Liver (tissue), 9 donors: ENCODE results near the gene COL23A1. TPM values are rescaled to one million over a fixed set of nuclear protein-coding genes. Genes with fewer than 3 reads are reported as not detected.

Experiments
- DNase-seq: peaks from one replicate; pipeline ENCODE4 v3.0.0-alpha.2; 2017; ENCODE audit warnings: low spot score
- H3K27ac ChIP-seq, 2 donors: one replicate each; pipeline ENCODE4 v1.7.0; 2013; ENCODE audit warnings: inconsistent platforms in 2 of 2, low read length in 2 of 2, control low read depth in 1 of 2, low read depth in 1 of 2, mild to moderate bottlenecking in 1 of 2
- H3K27me3 ChIP-seq, 4 donors: one replicate each; pipeline versions ENCODE4 v1.6.1 to v1.7.0; 2013; ENCODE audit warnings: low read length in 3 of 4, inconsistent platforms in 1 of 4, mild to moderate bottlenecking in 1 of 4, moderate library complexity in 1 of 4; ENCODE audit not compliant: control insufficient read depth in 4 of 4, insufficient read depth in 4 of 4
- H3K36me3 ChIP-seq, 4 donors: one replicate each; pipeline versions ENCODE4 v1.6.1 to v1.7.0; 2013; ENCODE audit warnings: low read length in 3 of 4, mild to moderate bottlenecking in 3 of 4, low read depth in 1 of 4, moderate library complexity in 1 of 4; ENCODE audit not compliant: control insufficient read depth in 4 of 4, insufficient read depth in 3 of 4
- H3K4me1 ChIP-seq, 4 donors: one replicate each; pipeline versions ENCODE4 v1.6.1 to v1.7.0; 2013; ENCODE audit warnings: low read length in 3 of 4, mild to moderate bottlenecking in 3 of 4, moderate library complexity in 1 of 4; ENCODE audit not compliant: control insufficient read depth in 4 of 4, insufficient read depth in 4 of 4
- H3K4me3 ChIP-seq, 3 donors: one replicate each; pipeline versions ENCODE4 v1.6.1 to v1.7.0; 2013; ENCODE audit warnings: low read length in 3 of 3, control low read depth in 1 of 3, low read depth in 1 of 3, mild to moderate bottlenecking in 1 of 3
- H3K9ac ChIP-seq, 2 donors: one replicate each; pipeline ENCODE4 v1.7.0; 2013; ENCODE audit warnings: low read length in 2 of 2, mild to moderate bottlenecking in 2 of 2, moderate library complexity in 2 of 2, control low read depth in 1 of 2, low read depth in 1 of 2
- H3K9me3 ChIP-seq, 4 donors: one replicate each; pipeline versions ENCODE4 v1.6.1 to v1.7.0; 2013; ENCODE audit warnings: low read length in 3 of 4; ENCODE audit not compliant: control insufficient read depth in 4 of 4
- GABPA ChIP-seq, 2 donors: IDR thresholded peaks in 1 of 2; conservative IDR thresholded peaks in 1 of 2; 2 replicates each; pipeline ENCODE4 v1.6.1; 2016; ENCODE audit warnings: antibody characterized with exemption in 2 of 2, mild to moderate bottlenecking in 1 of 2, moderate library complexity in 1 of 2
- HNF4A ChIP-seq, 2 donors: conservative IDR thresholded peaks; 2 replicates each; pipeline ENCODE4 v1.6.1; 2016; ENCODE audit warnings: antibody characterized with exemption in 2 of 2, mild to moderate bottlenecking in 2 of 2
- HNF4G ChIP-seq: IDR thresholded peaks from 2 replicates; pipeline ENCODE4 v1.6.1; 2016; ENCODE audit warnings: antibody characterized with exemption
- JUND ChIP-seq, 2 donors: IDR thresholded peaks; 2 replicates each; pipeline ENCODE4 v1.6.1; 2016; ENCODE audit warnings: antibody characterized with exemption in 2 of 2
- NR2F2 ChIP-seq: IDR thresholded peaks from 2 replicates; pipeline ENCODE4 v1.6.1; 2016; ENCODE audit warnings: antibody characterized with exemption
- SP1 ChIP-seq: IDR thresholded peaks from 2 replicates; pipeline ENCODE4 v1.6.1; 2018; ENCODE audit warnings: antibody characterized with exemption, mild to moderate bottlenecking
- WGBS: extraction: QIAGEN DNeasy Blood & Tissue Kit; methylation state at CpG from one replicate; pipeline ENCODE4 v1.1.7; 2013; 5-methylcytosine and 5-hydroxymethylcytosine counted together
- polyA plus RNA-seq, 2 donors: library from polyadenylated mRNA; stranded (reverse) in 1 of 2; unstranded in 1 of 2; fragments of 200-250 nt in 1 of 2; fragments of >200 nt in 1 of 2; fragmentation: Nextera tagmentation in 1 of 2; extraction: Ambion mirVana in 1 of 2; gene quantifications; one replicate each; pipeline versions ENCODE4 v1.2.1 to v1.2.3, GENCODE V29; 2013 to 2015
- total RNA-seq, 2 donors: library from RNA; depleted of rRNA; stranded (reverse); fragments of >200 nt; gene quantifications; one replicate each; pipeline ENCODE4 v1.2.3, GENCODE V29; 2014
- TF ChIP-seq, protein P1 (sequence below): fragments of 150-350 bp; IDR thresholded peaks from 2 replicates; pipeline ENCODE4 v1.5.1; 2017; ENCODE audit warnings: improper control_type of control experiment, low read depth, low read length; ENCODE audit not compliant: missing input control
- TF ChIP-seq, protein P2 (sequence below): IDR thresholded peaks from 2 replicates; pipeline ENCODE4 v1.6.1; 2016; ENCODE audit warnings: antibody characterized with exemption
- TF ChIP-seq, protein P3 (sequence below): IDR thresholded peaks from 2 replicates; pipeline ENCODE4 v1.6.1; 2016; ENCODE audit warnings: antibody characterized with exemption
- TF ChIP-seq, protein P4 (sequence below): IDR thresholded peaks from 2 replicates; pipeline ENCODE4 v1.6.1; 2016; ENCODE audit warnings: antibody characterized with exemption, mild to moderate bottlenecking
- TF ChIP-seq, protein P5 (sequence below): IDR thresholded peaks from 2 replicates; pipeline ENCODE4 v1.6.1; 2016; ENCODE audit warnings: antibody characterized with exemption
- donor health status: healthy.
- donor health status: healthy.
- donor health status: healthy.
- donor health status: healthy.
- donor health status: healthy.

Gene COL23A1
- total and polyA plus RNA-seq, 4 donors = 0.08 to 1.4 (median 0.27) TPM

DNA sequence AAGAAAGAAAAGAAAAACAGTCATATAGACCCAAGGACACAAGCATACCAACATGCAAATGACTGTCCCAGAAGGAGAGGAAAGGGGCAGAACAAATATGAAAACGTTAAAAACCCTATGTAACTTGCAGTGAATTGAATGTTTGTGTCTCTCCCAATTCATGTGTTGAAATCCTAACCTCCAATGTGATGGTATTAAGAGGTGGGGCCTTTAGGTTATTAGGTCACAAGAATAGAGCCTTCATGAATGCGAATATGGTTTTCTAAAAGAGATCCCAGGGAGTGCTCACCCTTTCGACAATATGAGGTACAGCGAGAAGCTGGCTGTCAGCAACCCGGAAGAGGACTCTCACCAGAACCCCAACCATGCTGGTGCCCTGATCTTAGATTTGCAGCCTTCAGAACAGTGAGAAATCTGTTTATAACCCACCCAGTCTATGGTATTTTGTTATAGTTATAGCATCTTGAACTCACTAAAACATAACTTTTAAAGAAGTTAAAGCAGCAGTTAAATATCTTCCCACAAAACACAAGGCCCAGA is 371.9 kb downstream of the COL23A1 start (continued):
- TF ChIP-seq, protein P1, sequence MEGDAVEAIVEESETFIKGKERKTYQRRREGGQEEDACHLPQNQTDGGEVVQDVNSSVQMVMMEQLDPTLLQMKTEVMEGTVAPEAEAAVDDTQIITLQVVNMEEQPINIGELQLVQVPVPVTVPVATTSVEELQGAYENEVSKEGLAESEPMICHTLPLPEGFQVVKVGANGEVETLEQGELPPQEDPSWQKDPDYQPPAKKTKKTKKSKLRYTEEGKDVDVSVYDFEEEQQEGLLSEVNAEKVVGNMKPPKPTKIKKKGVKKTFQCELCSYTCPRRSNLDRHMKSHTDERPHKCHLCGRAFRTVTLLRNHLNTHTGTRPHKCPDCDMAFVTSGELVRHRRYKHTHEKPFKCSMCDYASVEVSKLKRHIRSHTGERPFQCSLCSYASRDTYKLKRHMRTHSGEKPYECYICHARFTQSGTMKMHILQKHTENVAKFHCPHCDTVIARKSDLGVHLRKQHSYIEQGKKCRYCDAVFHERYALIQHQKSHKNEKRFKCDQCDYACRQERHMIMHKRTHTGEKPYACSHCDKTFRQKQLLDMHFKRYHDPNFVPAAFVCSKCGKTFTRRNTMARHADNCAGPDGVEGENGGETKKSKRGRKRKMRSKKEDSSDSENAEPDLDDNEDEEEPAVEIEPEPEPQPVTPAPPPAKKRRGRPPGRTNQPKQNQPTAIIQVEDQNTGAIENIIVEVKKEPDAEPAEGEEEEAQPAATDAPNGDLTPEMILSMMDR = no peak
- no peak for TF ChIP-seq HNF4G
- TF ChIP-seq, protein P2, sequence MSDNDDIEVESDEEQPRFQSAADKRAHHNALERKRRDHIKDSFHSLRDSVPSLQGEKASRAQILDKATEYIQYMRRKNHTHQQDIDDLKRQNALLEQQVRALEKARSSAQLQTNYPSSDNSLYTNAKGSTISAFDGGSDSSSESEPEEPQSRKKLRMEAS = no peak

DNA sequence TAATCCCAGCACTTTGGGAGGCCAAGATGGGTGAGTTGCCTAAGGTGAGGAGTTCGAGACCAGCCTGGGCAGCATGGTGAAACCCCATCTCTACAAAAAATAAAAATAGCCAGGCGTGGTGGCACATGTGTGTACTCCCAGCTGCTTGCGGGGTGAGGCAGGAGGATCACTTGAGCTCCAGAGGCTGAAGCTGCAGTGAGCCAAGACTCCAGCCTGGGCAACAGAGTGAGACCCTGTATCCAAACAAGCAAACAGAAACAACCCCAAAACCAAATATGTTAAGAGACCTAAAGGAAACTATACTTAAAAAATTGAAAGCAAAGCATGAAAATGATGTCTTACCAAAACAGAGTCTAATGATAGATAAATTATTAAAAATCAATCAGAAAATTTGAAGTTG is 373.4 kb downstream of the COL23A1 start:
- no peak for DNase-seq
- H3K9me3 ChIP-seq = no peaks in the 10 kb centered on the region
- H3K9ac ChIP-seq = no peak overlapping the region
- H3K27ac ChIP-seq = no peak overlapping the region
- H3K27me3 ChIP-seq = no peaks in the 10 kb centered on the region
- H3K36me3 ChIP-seq = peaks cover 7 to 56% (median 39%) of the 10 kb centered on the region in 4 donors
- H3K4me3 ChIP-seq = no peak overlapping the region
- WGBS = 88% methylated on average over 3 of the region's 3 CpGs
- H3K4me1 ChIP-seq = peaks cover 22 to 41% (median 37%) of the 10 kb centered on the region in 4 donors
- no peak for TF ChIP-seq HNF4G
- TF ChIP-seq, protein P3, sequence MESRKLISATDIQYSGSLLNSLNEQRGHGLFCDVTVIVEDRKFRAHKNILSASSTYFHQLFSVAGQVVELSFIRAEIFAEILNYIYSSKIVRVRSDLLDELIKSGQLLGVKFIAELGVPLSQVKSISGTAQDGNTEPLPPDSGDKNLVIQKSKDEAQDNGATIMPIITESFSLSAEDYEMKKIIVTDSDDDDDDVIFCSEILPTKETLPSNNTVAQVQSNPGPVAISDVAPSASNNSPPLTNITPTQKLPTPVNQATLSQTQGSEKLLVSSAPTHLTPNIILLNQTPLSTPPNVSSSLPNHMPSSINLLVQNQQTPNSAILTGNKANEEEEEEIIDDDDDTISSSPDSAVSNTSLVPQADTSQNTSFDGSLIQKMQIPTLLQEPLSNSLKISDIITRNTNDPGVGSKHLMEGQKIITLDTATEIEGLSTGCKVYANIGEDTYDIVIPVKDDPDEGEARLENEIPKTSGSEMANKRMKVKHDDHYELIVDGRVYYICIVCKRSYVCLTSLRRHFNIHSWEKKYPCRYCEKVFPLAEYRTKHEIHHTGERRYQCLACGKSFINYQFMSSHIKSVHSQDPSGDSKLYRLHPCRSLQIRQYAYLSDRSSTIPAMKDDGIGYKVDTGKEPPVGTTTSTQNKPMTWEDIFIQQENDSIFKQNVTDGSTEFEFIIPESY = no peak
- TF ChIP-seq SP1 = no peak
- TF ChIP-seq, protein P4, sequence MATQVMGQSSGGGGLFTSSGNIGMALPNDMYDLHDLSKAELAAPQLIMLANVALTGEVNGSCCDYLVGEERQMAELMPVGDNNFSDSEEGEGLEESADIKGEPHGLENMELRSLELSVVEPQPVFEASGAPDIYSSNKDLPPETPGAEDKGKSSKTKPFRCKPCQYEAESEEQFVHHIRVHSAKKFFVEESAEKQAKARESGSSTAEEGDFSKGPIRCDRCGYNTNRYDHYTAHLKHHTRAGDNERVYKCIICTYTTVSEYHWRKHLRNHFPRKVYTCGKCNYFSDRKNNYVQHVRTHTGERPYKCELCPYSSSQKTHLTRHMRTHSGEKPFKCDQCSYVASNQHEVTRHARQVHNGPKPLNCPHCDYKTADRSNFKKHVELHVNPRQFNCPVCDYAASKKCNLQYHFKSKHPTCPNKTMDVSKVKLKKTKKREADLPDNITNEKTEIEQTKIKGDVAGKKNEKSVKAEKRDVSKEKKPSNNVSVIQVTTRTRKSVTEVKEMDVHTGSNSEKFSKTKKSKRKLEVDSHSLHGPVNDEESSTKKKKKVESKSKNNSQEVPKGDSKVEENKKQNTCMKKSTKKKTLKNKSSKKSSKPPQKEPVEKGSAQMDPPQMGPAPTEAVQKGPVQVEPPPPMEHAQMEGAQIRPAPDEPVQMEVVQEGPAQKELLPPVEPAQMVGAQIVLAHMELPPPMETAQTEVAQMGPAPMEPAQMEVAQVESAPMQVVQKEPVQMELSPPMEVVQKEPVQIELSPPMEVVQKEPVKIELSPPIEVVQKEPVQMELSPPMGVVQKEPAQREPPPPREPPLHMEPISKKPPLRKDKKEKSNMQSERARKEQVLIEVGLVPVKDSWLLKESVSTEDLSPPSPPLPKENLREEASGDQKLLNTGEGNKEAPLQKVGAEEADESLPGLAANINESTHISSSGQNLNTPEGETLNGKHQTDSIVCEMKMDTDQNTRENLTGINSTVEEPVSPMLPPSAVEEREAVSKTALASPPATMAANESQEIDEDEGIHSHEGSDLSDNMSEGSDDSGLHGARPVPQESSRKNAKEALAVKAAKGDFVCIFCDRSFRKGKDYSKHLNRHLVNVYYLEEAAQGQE = no peak

DNA sequence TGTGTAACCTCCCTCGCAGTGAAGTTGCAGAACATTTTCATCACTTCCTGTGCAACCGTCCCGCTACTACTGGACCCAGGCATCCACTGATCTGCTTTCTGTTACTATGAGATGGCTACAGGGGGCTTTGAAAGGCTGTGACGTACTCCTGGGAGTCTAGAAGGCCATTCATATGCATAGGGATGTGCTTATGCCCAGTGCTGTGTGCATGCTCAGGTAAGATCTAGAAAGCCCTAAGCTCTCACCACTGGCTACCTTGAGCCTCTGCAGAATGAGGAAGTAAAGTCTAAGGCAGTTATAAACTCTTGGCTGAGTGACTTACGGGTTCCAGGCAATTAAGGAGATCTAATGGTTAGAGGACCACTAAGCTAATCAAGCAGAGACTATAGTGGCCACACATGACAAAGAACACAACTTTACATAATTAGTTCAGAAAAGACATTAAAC is 374.1 kb downstream of the COL23A1 start:
- H3K9ac ChIP-seq = no peak overlapping the region
- no peak overlapping the region for H3K4me3 ChIP-seq
- no peak for DNase-seq
- no peaks in the 10 kb centered on the region for H3K27me3 ChIP-seq
- peaks cover 8 to 56% (median 41%) of the 10 kb centered on the region in 4 donors for H3K36me3 ChIP-seq
- H3K9me3 ChIP-seq = no peaks in the 10 kb centered on the region
- peaks cover 22 to 44% (median 37%) of the 10 kb centered on the region in 4 donors for H3K4me1 ChIP-seq
- no peak overlapping the region for H3K27ac ChIP-seq
- 83% methylated on average over 5 of the region's 5 CpGs for WGBS
- TF ChIP-seq, protein P4 = no peak
- TF ChIP-seq JUND (IDR thresholded peaks at IDR 0.05) (no peak), GABPA (IDR thresholded peaks at IDR 0.05 in 1 of 2, conservative IDR thresholded peaks at IDR 0.05 in 1 of 2) (no peak), HNF4A (conservative IDR thresholded peaks at IDR 0.05) (no peak), HNF4G (no peak), NR2F2 (no peak)
- TF ChIP-seq, protein P3 = no peak
- TF ChIP-seq, protein P5, sequence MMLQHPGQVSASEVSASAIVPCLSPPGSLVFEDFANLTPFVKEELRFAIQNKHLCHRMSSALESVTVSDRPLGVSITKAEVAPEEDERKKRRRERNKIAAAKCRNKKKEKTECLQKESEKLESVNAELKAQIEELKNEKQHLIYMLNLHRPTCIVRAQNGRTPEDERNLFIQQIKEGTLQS = no peak
- TF ChIP-seq, protein P1 = no peak
